ENCODE measurements around the gene IGFBP2. TPM values are rescaled to one million over a fixed set of nuclear protein-coding genes. Genes with fewer than 3 reads are reported as not detected.
A peak's percentile ranks its signal among the peaks of the same experiment; 100 is the strongest.

The IGFBP2 gene
- total and polyA plus RNA-seq, 10 donors, result 61.3 to 334 (median 257) TPM

DNA sequence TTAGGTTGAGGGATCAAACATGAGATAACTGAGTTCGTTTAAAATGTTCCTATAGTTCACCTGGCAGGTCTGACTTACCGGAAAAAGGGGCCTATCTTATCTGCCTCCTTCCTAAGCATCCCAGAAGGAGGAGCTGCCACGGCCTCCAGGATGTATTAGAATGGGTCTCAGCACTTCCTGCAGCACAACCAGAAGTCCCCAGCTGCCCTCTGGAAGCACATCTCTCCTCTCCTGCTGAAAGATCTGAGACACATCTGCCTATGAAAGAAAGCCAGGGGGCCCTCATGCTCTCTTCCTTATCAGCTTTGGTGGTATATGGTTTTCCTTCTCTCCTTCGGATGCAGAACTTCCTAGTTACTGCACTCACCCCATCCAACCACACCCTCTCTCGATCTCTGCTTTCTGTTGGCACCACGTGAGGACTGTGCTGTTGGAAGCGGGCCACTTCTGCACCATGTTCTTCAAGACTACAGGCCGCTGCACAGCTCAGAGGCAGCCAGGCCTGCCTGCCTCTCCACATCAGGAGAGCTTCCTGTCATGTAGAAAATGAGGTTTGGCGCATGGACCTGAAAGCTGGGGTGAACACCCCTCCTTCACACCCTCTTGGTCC is 55.6 kb downstream of the IGFBP2 start:
- 68 to 75% (median 70%) methylated on average over 9 of the region's 9 CpGs for WGBS, 5 donors
- intact Hi-C loops (cut with DNase I; ENCODE audit: low total_unique reads), result no loop called here
- Histone ChIP-seq H3K27me3 (replicated peaks in 1 of 7) (peaks cover 0 to 94% (median 20%) of the 10 kb centered on the region in 7 donors), H3K9me3 (no peaks in the 10 kb centered on the region), H3K27ac (no peak overlapping the region), H3K36me3 (no peaks in the 10 kb centered on the region), H3K4me3 (no peak overlapping the region), H3K4me1 (peaks cover 12 to 46% (median 25%) of the 10 kb centered on the region in 6 donors)
- no peak for DNase-seq
- TF ChIP-seq, protein P1, sequence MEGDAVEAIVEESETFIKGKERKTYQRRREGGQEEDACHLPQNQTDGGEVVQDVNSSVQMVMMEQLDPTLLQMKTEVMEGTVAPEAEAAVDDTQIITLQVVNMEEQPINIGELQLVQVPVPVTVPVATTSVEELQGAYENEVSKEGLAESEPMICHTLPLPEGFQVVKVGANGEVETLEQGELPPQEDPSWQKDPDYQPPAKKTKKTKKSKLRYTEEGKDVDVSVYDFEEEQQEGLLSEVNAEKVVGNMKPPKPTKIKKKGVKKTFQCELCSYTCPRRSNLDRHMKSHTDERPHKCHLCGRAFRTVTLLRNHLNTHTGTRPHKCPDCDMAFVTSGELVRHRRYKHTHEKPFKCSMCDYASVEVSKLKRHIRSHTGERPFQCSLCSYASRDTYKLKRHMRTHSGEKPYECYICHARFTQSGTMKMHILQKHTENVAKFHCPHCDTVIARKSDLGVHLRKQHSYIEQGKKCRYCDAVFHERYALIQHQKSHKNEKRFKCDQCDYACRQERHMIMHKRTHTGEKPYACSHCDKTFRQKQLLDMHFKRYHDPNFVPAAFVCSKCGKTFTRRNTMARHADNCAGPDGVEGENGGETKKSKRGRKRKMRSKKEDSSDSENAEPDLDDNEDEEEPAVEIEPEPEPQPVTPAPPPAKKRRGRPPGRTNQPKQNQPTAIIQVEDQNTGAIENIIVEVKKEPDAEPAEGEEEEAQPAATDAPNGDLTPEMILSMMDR (IDR thresholded peaks at IDR 0.05 in 8 of 11, conservative IDR thresholded peaks at IDR 0.05 in 3 of 11), result no peak
- TF ChIP-seq POLR2A (IDR thresholded peaks at IDR 0.05) (no peak), POLR2AphosphoS5 (IDR thresholded peaks at IDR 0.05) (no peak)

DNA sequence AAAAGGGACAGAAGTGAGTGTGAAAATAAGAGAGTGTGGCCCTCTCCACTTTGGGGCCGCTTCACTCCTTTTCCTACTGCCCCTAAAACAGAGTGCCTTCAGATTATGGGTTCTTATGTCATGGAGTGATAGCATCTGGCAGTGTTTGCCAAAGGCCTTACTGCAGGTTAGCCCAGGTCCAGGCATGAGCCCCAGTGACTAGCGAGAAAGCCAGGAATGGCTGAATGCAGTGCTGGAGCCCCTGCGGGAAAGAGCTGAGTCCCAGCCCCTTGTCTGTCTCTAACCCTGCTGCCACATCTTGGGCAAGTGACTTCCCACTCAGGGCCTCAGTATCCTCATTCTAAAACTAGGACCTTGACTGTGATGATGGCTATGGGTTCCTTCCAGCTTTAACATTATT is 56.2 kb downstream of the IGFBP2 start:
- Histone ChIP-seq H3K4me3 (no peak overlapping the region), H3K27me3 (replicated peaks in 1 of 7) (peaks cover 0 to 94% (median 26%) of the 10 kb centered on the region in 7 donors), H3K36me3 (no peaks in the 10 kb centered on the region), H3K27ac (no peak overlapping the region), H3K9me3 (no peaks in the 10 kb centered on the region), H3K4me1 (peaks cover 17 to 48% (median 30%) of the 10 kb centered on the region in 6 donors)
- intact Hi-C loops (cut with DNase I; ENCODE audit: low total_unique reads), result no loop called here
- TF ChIP-seq POLR2AphosphoS5 (IDR thresholded peaks at IDR 0.05), result no peak
- TF ChIP-seq, protein P1 (IDR thresholded peaks at IDR 0.05 in 8 of 11, conservative IDR thresholded peaks at IDR 0.05 in 3 of 11), result no peak
- TF ChIP-seq POLR2A (IDR thresholded peaks at IDR 0.05), result no peak
- DNase-seq, result no peak
- WGBS, 5 donors, result 87 to 100% (median 93%) methylated on average over 2 to 3 of the region's 3 CpGs

DNA sequence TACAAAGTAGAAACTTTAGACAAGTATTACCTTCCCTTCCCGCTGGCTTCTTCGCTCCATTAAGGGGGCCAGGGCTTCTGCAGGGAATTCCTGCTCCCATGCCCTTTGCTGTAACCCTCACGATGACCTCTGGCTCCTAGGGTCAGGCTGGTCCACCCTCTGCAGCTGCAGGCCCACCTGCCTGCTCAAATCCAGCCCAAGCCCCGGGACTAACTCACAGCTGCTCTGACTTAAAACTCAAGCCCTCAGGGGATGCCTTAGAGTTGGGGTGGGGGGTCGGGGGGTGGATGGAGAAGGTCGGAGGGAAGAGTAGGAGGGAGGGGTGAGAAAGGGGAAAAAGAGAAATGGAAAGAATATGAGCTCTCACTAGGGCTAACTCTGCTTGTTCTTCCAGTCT is 57.2 kb downstream of the IGFBP2 start:
- TF ChIP-seq, protein P1 (IDR thresholded peaks at IDR 0.05 in 8 of 11, conservative IDR thresholded peaks at IDR 0.05 in 3 of 11), result no peak
- TF ChIP-seq POLR2A (IDR thresholded peaks at IDR 0.05) (no peak), POLR2AphosphoS5 (IDR thresholded peaks at IDR 0.05) (no peak)
- no peaks in the 10 kb centered on the region for H3K36me3 ChIP-seq
- peak overlapping the region in 3 of 8 donors; percentile 33 to 68 (median 38) for H3K27ac ChIP-seq
- peaks cover 21 to 59% (median 40%) of the 10 kb centered on the region in 6 donors for H3K4me1 ChIP-seq
- no peaks in the 10 kb centered on the region for H3K9me3 ChIP-seq
- no peak for DNase-seq
- H3K4me3 ChIP-seq, result peak overlapping the region in 1 of 8 donors; percentile 68
- intact Hi-C loops (cut with DNase I; ENCODE audit: low total_unique reads), result loop anchor here (10.0 kb wide), 1 partner anchor 474 kb away; no protein-coding TSS in a partner anchor
- H3K27me3 ChIP-seq (replicated peaks in 1 of 7), result peaks cover 0 to 94% (median 36%) of the 10 kb centered on the region in 7 donors
- 39 to 52% (median 40%) methylated on average over 6 of the region's 6 CpGs for WGBS, 5 donors

Data from spleen (tissue), 11 donors.